Right lobe of liver (tissue), 6 donors: Measurements from ENCODE around the gene DNAH2. TPM values are rescaled to one million over a fixed set of nuclear protein-coding genes. Genes with fewer than 3 reads are reported as not detected.

Experiments used
- ATAC-seq, 4 donors: fragments of 200-7000 bp; cut with Tn5 transposase; one replicate each; pipeline ENCODE4 v1.9.1; 2020; ENCODE audit warnings: mild to moderate bottlenecking in 4 of 4, moderate library complexity in 4 of 4
- DNase-seq, 3 donors: peaks; one replicate each; pipeline ENCODE4 v3.0.0-alpha.2; 2020
- H3K27ac ChIP-seq, 3 donors: fragments of 200-600 bp; one replicate each; pipeline ENCODE4 v1.8.0; 2022
- H3K27me3 ChIP-seq, 2 donors: fragments of 200-600 bp; one replicate each; pipeline ENCODE4 v1.8.0; 2022
- H3K36me3 ChIP-seq, 4 donors: fragments of 200-600 bp; sonication (generic) in 1 of 4; one replicate each; pipeline versions ENCODE4 v1.5.1 to v1.8.0; 2017 to 2022; ENCODE audit warnings: control low read depth in 1 of 4
- H3K4me1 ChIP-seq, 4 donors: fragments of 200-600 bp; sonication (generic) in 1 of 4; one replicate each; pipeline versions ENCODE4 v1.5.1 to v1.8.0; 2017 to 2022; ENCODE audit warnings: control low read depth in 1 of 4
- H3K4me3 ChIP-seq, 3 donors: fragments of 200-600 bp; one replicate each; pipeline ENCODE4 v1.8.0; 2022
- H3K9me3 ChIP-seq, 4 donors: fragments of 200-600 bp; sonication (generic) in 1 of 4; one replicate each; pipeline versions ENCODE4 v1.5.1 to v1.8.0; 2017 to 2022; ENCODE audit warnings: control low read depth in 1 of 4
- POLR2A ChIP-seq: fragments of 450-650 bp; IDR thresholded peaks from one replicate; pipeline ENCODE4 v1.6.1; 2017; ENCODE audit warnings: antibody characterized with exemption, mild to moderate bottlenecking
- WGBS: methylation state at CpG from one replicate; pipeline ENCODE4 v1.1.6; 2018; ENCODE audit warnings: low coverage, low lambda C conversion rate; ENCODE audit not compliant: insufficient coverage; ENCODE audit errors: missing lambda C conversion rate; 5-methylcytosine and 5-hydroxymethylcytosine counted together
- intact Hi-C, 2 donors: fragments of 100-400 bp; cut with DNase I; formaldehyde crosslinking; loops; one replicate each; pipeline versions ENCODE4 v1.11.2 to v1.14.1; 2022
- total RNA-seq, 6 experiments: library from RNA; depleted of rRNA in 2 of 6; stranded (reverse); fragments of >200 nt in 2 of 6; fragmentation: NEBNext Ultra II Directional in 3 of 6; extraction: Animal tissue kit (Norgen Biotek cat#: 25700) in 3 of 6; gene quantifications; one replicate each; pipeline versions ENCODE4 v1.1.0 to v1.2.4, GENCODE V29; 2016 to 2023
- TF ChIP-seq, protein P1 (sequence below), 4 donors: fragments of 200-600 bp in 3 of 4; fragments of 450-650 bp in 1 of 4; IDR thresholded peaks; one replicate each; pipeline versions ENCODE4 v1.5.1 to v1.8.0; 2016 to 2022; ENCODE audit warnings: antibody characterized with exemption in 4 of 4, mild to moderate bottlenecking in 2 of 4
- donor health status: DM: no; HTN: yes; CAD: no.
- donor health status: DM: no; HTN: no; CAD: no.
- donor health status: DM: no; HTN: no; CAD: no.
- donor health status: DM: no; HTN: yes; CAD: no.
- donor health status: DM: no; HTN: yes; CAD: no.

Gene DNAH2
- total RNA-seq, 6 experiments from 2014 or later = 0.12 to 0.38 (median 0.27) TPM

DNA sequence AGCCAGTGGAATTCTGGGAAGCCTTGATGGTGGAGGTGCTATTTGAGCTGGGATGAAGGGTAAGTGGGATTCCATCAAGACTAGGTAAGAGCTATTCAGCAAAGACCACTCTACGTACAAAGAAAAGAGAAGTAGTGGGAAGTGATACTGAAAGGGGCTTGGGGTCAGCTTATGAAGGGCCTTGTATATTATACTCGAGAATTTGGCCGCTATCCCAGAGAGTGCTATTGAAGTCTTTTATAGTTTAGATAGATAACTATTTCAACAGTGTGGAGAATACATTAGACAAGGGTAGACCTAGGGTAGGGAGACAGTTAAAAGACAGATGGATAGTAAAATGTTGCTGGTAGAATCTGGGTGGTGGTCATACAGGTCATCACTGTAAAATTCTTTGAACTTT lies 10.3 kb downstream of the DNAH2 start:
- no peaks in the 10 kb centered on the region for H3K27me3 ChIP-seq
- no peaks in the 10 kb centered on the region for H3K4me1 ChIP-seq
- H3K4me3 ChIP-seq = no peak overlapping the region
- H3K9me3 ChIP-seq = no peaks in the 10 kb centered on the region
- H3K36me3 ChIP-seq = no peaks in the 10 kb centered on the region
- intact Hi-C loops = no loop called here
- DNase-seq (no peak), ATAC-seq (no peak)
- WGBS = 83% methylated on average over 3 of the region's 3 CpGs
- no peak overlapping the region for H3K27ac ChIP-seq
- TF ChIP-seq POLR2A = no peak
- TF ChIP-seq, protein P1, sequence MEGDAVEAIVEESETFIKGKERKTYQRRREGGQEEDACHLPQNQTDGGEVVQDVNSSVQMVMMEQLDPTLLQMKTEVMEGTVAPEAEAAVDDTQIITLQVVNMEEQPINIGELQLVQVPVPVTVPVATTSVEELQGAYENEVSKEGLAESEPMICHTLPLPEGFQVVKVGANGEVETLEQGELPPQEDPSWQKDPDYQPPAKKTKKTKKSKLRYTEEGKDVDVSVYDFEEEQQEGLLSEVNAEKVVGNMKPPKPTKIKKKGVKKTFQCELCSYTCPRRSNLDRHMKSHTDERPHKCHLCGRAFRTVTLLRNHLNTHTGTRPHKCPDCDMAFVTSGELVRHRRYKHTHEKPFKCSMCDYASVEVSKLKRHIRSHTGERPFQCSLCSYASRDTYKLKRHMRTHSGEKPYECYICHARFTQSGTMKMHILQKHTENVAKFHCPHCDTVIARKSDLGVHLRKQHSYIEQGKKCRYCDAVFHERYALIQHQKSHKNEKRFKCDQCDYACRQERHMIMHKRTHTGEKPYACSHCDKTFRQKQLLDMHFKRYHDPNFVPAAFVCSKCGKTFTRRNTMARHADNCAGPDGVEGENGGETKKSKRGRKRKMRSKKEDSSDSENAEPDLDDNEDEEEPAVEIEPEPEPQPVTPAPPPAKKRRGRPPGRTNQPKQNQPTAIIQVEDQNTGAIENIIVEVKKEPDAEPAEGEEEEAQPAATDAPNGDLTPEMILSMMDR (IDR thresholded peaks at IDR 0.05) = no peak

DNA sequence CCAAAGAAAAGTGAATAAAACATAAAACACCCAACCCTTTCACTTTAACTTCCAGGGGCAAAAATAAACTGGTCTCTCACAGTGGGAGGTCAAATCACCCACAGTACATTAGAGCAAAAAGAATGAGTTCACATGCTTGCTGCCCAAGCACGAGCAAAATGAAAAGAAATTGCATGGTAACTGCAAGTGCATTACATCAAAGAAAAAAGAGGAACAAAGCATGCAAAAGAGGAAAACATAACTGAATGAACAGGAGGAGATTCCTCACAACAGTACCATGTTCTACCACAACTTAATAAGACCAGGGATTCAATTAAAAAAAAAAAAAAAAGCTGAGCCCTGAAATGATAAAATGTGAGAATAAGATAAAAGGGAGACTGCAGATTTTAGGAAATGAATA lies 12.3 kb downstream of the DNAH2 start:
- DNase-seq (no peak), ATAC-seq (no peak)
- Histone ChIP-seq H3K4me3 (no peak overlapping the region), H3K27me3 (no peaks in the 10 kb centered on the region), H3K9me3 (no peaks in the 10 kb centered on the region), H3K36me3 (no peaks in the 10 kb centered on the region), H3K4me1 (no peaks in the 10 kb centered on the region), H3K27ac (no peak overlapping the region)
- intact Hi-C loops = no loop called here
- no peak for TF ChIP-seq POLR2A
- TF ChIP-seq, protein P1 (IDR thresholded peaks at IDR 0.05) = no peak
- WGBS = 35% methylated on average over 1 of the region's 1 CpG

DNA sequence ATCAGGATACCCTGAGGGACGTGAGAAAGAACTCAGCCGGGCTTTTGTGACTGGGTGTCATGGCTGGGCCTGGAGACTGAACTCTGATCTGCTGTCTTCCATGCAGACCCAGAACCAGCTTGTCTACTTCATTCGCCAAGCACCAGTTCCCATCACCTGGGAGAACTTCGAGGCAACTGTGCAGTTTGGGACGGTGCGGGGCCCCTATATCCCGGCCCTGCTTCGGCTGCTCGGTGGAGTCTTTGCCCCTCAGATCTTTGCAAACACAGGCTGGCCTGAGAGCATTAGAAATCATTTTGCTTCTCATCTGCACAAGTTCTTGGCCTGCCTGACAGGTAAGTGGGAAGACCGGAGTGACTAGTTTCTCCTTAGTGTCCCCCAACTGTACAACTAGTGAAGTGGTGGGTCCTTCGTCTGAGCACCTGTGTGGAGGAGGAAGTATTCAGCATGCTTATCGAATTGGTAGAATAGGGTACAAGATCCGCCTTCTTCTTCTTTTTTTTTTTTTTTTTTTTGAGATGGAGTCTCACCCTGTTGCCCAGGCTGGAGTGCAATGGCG lies 15.5 kb downstream of the DNAH2 start:
- DNase-seq (no peak), ATAC-seq (no peak)
- no peaks in the 10 kb centered on the region for H3K36me3 ChIP-seq
- 65% methylated on average over 4 of the region's 14 CpGs for WGBS
- no peaks in the 10 kb centered on the region for H3K27me3 ChIP-seq
- H3K27ac ChIP-seq = no peak overlapping the region
- H3K9me3 ChIP-seq = no peaks in the 10 kb centered on the region
- TF ChIP-seq, protein P1 (IDR thresholded peaks at IDR 0.05) = no peak
- no peak for TF ChIP-seq POLR2A
- H3K4me3 ChIP-seq = no peak overlapping the region
- no peaks in the 10 kb centered on the region for H3K4me1 ChIP-seq
- intact Hi-C loops = no loop called here

DNA sequence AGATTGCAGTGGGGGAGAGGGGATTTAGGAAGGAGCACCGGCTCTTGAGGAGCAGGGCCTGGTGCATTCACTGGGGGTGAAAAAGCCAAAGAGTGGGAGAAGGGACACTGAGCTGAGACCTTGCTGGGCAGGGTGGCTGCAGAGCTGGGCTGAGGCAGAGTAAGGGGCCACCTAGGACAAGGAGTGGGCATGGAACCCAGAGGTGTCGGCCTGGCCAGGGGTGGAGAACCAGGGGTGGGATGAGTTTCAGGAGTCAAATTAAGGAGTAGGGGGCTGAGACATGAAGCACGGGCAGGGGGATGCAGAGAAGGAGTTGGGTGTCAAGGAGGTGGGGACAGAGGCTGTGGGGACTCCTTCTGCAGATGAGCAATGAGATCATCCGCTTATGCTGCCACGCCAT lies 20.1 kb downstream of the DNAH2 start:
- ATAC-seq = no peak
- no peaks in the 10 kb centered on the region for H3K27me3 ChIP-seq

More for the DNA sequence above, 20.1 kb downstream of the DNAH2 start:
- no peak overlapping the region for H3K4me3 ChIP-seq
- no peaks in the 10 kb centered on the region for H3K36me3 ChIP-seq
- no peaks in the 10 kb centered on the region for H3K9me3 ChIP-seq
- no peak for TF ChIP-seq POLR2A
- TF ChIP-seq, protein P1 (IDR thresholded peaks at IDR 0.05) = no peak
- H3K27ac ChIP-seq = no peak overlapping the region
- 36% methylated on average over 3 of the region's 5 CpGs for WGBS
- no peaks in the 10 kb centered on the region for H3K4me1 ChIP-seq
- intact Hi-C loops = no loop called here
- no peak for DNase-seq
